ENCODE results near the gene KHK.

The KHK gene

GRCh38 chr2:27130396-27130795 is 43.8 kb downstream of the KHK start:
- DNase-seq = no peak

- DNase-seq = no peak
These were observed 44.9 kb downstream of the KHK start for GRCh38 chr2:27131429-27131828.

GRCh38 chr2:27133195-27133875 is 46.8 kb downstream of the KHK start:
- no peak for DNase-seq

DNA sequence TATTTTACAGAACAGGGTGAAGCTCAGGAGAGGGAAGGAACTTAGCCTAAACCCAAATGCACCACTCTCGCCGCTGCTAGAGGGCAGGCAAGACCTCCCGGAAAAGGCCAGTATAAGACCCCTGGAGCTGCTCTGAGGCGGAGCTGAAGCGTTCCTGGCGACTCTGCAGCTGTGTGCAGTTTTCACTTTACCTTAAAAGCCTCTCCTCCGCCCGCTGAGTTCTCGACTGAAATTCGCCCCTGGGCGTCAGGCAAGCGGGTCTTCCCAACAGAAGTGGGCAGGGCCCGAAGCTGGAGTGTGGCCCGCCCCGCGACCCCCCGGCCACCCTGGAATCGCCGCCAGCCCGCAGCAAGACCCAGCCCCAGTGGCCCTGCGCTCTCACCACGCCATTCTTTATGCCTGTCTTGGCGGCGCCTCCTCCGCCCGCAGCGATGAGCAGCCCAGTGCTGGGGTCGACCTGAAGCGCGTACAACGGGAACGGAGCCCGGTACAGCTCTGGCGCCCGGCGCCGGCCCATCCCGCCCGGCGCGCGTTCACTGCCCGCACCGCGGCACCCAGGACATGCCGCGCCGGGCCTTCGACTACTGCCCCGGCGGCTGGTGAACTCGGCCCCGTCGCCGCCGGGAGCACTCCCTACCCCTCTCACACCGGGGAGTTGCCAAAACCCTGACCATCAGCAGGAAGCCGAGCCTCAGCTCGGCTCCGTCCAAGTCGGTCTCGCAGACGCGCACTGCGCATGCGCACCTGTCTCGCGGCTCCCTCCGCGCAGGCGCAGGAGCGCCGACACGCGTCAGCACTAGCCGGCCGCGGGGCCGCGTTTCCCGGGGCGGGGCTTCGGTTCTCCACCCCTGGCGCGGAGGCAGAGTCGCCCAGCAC is 47.6 kb downstream of the KHK start, which contains the start of gene PREB:
Gene PREB (minus strand): TSS at position 732 of the 876 bp plus-strand sequence. CDS start 215 bp downstream, at position 517.
- DNase-seq = peak; percentile 96

GRCh38 chr2:27134781-27135477 is 48.4 kb downstream of the KHK start:
- no peak for DNase-seq

DNA sequence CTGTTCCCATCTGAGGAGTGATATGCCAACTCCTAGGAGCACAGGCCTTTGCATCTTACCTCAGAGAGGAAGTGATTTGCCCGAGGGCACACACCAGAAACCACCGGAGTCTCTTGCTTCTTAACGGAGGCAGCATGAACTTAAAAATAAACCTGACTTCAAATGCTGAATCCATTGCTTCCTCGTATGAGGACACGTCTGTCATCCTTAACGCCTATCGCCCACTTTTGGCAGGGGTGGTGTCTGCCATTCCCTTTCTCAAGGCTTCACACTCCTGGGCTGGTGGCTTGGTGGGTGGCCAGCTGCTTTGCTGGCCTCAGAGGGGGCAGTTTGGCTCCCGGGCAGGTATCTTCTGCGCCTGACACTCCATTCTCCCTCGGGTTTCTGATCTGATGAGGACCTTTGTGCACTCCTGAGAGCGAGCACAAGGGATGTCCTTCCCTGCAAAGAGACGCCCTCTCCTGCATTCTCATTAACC is 48.9 kb downstream of the KHK start:
- no peak for DNase-seq

DNA sequence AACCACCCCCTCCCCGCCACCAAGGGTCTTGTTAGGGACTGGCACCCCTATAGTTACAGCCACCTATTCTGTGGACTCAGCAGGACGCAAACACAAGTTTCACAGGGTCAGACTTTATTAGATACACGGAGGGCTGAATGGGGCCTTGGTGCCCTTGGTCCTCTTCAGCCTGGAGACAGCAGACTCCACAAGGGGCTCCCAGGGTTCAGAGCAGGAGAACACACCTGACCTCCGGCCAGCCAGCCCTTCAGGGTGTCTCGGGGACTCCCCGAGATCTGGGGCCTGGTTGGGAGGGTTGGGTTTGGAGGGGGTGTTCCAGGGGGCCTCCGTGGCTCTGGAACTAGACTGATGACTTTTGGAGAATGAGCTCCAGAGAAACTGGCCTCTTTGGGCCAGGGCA is 50.2 kb downstream of the KHK start:
- DNase-seq = no peak

- DNase-seq = no peak
These were observed 50.9 kb downstream of the KHK start for GRCh38 chr2:27137322-27137935.

DNA sequence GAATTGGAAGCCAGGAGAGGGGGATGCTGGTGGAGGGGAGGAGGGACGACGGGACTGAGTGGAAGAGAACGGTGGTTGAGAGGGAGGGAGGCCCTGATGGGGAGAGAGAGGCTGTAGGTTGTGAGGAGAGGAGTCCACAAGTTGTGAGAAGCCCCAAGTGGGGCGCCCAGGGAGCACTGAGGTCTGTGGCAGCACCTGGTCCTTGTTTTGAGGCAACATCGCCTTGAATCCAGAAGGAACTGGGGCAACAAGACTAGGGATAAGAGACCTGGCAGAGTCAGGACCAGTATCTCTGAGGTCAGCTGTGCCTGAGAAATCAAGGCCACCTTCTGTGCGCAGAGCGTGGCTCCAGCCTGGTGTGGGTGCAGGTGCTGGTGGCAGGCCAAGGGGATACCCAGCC is 51.5 kb downstream of the KHK start:
- no peak for DNase-seq

DNA sequence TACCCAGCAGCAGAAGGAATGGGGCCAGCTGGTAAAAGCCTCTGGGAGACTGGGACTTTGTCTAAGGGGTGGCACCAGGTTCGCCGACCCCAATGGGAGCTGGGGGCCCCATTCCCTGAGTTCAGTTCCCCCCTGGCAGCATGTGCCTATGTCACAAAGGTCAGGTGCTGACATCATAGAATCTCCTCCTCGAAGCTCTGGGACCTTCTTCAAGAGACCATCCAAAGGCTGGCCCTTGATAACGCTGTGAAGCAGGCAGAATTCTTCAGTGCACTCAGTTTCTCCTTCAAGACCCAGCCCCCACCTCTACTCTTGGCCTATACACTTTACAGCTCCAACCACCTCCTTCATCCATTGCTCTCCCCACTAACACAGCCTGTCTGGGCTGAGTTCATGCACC is 52.7 kb downstream of the KHK start, which contains the start of gene PRR30:
Gene PRR30 (minus strand): TSS at position 101 of the 400 bp plus-strand sequence. CDS start 1,081 bp downstream, outside the sequence.
- no peak for DNase-seq

DNA sequence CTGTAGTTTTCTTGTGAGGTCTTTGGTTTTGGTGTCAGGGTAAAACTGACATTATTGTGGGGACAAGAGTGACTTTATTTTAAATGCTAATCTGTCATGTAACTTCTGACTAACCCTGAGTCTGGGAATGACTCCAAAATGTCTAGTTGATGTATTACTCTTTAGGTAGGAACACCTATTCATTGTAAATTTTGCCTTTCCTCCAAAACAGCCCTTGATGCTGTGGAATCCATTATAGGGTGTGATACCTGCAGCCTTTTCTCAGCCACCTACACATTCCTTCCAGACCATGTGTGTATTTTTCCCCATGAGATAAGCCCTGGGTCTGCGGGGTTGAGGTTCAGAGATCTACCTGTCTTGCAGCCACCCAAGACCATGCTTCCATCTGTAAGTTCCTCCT is 56.7 kb downstream of the KHK start:
- DNase-seq = no peak

DNA sequence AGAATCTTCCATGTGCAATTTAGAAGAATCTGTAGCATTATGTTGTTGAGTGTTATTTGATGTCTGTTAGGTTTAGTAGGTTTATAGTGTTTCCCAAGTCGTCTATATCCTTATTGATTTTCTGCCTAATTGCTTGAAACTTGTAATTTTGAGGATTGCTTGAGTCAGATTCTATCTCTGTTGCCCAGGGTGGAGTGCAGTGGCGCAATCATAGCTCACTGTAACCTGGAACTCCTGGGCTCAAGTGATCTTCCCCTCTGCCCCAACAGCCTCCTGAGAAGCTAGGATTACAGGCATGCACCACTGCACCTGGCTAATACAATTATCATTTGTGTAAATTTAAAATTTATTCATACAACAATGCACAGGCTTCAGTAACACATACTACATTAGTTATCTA is 59.1 kb downstream of the KHK start:
- DNase-seq = no peak

- no peak for DNase-seq
These were observed 61.4 kb downstream of the KHK start for GRCh38 chr2:27147935-27148334.

DNA sequence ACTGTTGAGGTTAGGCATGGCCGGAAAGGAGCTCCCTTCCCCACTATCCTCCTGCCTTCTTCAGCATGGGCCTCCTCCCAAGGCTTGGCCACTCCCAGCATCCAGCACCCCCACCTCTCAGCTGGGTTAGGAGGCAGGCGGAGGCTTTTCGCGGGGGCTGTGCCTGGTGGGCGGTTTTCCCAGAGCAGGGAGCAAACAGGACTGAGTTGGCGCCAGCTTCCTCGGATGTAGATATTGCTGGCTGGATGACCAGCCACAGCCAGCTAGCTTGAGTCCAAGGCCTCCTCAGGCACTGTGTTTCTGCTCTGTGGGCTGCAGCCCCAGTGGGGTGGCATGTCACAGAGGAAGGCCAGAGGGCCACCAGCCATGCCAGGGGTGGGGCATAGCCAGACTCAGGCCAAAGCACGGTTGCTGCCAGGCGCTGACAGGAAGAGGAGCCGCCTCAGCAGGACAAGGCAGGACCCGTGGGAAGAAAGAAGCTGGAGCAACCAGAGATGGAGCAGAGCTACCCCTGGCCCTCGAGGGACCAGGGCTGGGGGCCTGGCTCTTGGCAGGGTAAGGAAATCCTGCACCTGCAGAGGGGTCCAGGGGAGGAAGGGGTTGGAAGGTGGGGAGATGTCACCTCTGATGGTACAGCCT is 62.3 kb downstream of the KHK start, which contains the start of gene TCF23:
Gene TCF23 (plus strand): TSS at position 204 of the 639 bp plus-strand sequence. CDS start 130 bp downstream, at position 334.
- DNase-seq = no peak

DNA sequence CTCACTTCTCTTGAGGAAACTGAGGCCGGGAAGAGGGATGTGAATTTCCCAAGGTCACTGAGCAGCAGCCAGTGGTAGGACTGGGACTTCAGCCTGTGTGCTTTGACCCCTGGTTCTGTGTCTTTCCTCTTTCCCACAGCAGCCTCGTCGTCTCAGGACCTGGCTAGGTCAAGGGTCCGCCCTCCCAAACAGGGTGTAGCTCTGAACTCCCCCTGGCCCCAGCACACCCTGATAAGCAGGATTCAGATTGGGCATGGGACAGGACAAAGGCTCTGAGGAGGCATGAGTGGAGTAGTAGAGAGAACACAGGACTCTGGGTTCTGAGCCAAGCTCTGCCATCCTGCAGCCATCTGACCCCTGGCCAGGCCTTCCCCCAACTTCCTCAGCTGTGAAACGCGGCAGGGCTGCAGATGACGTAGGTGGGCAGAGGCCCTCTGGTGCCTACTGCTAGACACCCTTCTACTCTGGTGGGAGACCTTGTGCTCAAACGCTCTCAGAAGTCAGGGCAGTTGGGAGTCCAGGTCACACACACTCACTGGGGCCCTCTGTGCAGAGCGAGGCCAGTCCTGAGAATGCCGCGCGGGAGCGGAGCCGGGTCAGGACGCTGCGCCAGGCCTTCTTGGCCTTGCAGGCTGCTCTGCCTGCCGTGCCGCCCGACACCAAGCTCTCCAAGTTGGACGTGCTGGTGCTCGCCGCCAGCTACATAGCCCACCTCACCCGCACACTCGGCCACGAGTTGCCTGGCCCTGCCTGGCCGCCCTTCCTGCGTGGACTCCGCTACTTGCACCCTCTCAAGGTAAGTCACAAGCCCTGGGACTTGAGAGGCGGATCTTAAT is 63.2 kb downstream of the KHK start:
- DNase-seq = no peak
